Muscle layer of duodenum (tissue), 2 donors: ENCODE results near the gene TBCE.

Source experiments
- H3K27ac ChIP-seq: one replicate; pipeline ENCODE4 v1.7.0; 2013; ENCODE audit warnings: mild to moderate bottlenecking, low read length
- H3K27me3 ChIP-seq: one replicate; pipeline ENCODE4 v1.7.0; 2013; ENCODE audit warnings: low read depth, mild to moderate bottlenecking, control low read depth, low read length
- H3K36me3 ChIP-seq, 2 donors: one replicate each; pipeline ENCODE4 v1.7.0; 2013; ENCODE audit warnings: low read length in 2 of 2, control low read depth in 1 of 2, mild to moderate bottlenecking in 1 of 2; ENCODE audit not compliant: insufficient read depth in 2 of 2, control insufficient read depth in 1 of 2
- H3K4me1 ChIP-seq, 2 donors: one replicate each; pipeline ENCODE4 v1.7.0; 2013; ENCODE audit warnings: low read length in 2 of 2, mild to moderate bottlenecking in 2 of 2, control low read depth in 1 of 2, moderate library complexity in 1 of 2; ENCODE audit not compliant: insufficient read depth in 2 of 2, control insufficient read depth in 1 of 2
- H3K4me3 ChIP-seq, 2 donors: one replicate each; pipeline ENCODE4 v1.7.0; 2013; ENCODE audit warnings: low read length in 2 of 2, low read depth in 1 of 2, mild to moderate bottlenecking in 1 of 2
- H3K9me3 ChIP-seq, 2 donors: one replicate each; pipeline ENCODE4 v1.7.0; 2013; ENCODE audit warnings: low read length in 2 of 2, control low read depth in 1 of 2, mild to moderate bottlenecking in 1 of 2; ENCODE audit not compliant: control insufficient read depth in 1 of 2
- donor health status: healthy.

The TBCE gene

GRCh38 chr1:235367000-235367908 is at the start of gene TBCE:
Gene TBCE, plus strand, starts transcription at chr1:235367427. Its CDS starts 12,623 bp downstream, at chr1:235380050.
- Histone ChIP-seq H3K27me3 (no peaks in the 10 kb centered on the region), H3K4me1 (peaks cover 0 to 8% of the 10 kb centered on the region in 2 donors), H3K4me3 (peak within 1 kb of the TSS; percentile 84 to 89), H3K9me3 (no peaks in the 10 kb centered on the region), H3K27ac (peak within 1 kb of the TSS; percentile 86), H3K36me3 (no peaks in the 10 kb centered on the region)

DNA sequence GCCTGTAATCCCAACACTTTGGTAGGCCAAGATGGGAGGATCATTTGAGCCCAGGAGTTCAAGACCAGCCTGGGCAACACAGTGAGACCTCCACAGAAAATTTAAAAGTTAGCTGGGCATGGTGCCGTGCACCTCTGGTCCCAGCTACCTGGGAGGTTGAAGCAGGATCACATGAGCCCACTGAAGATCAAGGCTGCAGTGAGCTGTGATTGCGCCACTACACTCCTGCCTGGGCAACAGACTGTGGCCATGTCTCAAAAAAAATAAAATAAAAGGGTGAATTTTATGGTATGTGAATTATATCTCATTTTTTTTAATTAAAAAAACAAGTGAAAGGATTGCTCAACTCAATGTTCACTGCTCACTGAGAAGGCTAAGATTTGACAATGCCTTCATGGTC is 48.0 kb upstream of the TBCE start:
- H3K4me1 ChIP-seq: peaks cover 0 to 9% of the 10 kb centered on the region in 2 donors
- H3K4me3 ChIP-seq: no peak overlapping the region
- no peak overlapping the region for H3K27ac ChIP-seq
- no peaks in the 10 kb centered on the region for H3K27me3 ChIP-seq
- no peaks in the 10 kb centered on the region for H3K9me3 ChIP-seq
- peaks cover 5% of the 10 kb centered on the region in 2 donors for H3K36me3 ChIP-seq

- Histone ChIP-seq H3K4me1 (peaks cover 4 to 18% of the 10 kb centered on the region in 2 donors), H3K27me3 (no peaks in the 10 kb centered on the region), H3K9me3 (no peaks in the 10 kb centered on the region), H3K36me3 (peaks cover 5% of the 10 kb centered on the region in 2 donors), H3K27ac (no peak overlapping the region), H3K4me3 (no peak overlapping the region)
These were observed 46.6 kb upstream of the TBCE start for GRCh38 chr1:235320521-235321179.

- Histone ChIP-seq H3K36me3 (peaks cover 0 to 9% of the 10 kb centered on the region in 2 donors), H3K27ac (no peak overlapping the region), H3K27me3 (no peaks in the 10 kb centered on the region), H3K9me3 (no peaks in the 10 kb centered on the region), H3K4me1 (peaks cover 13 to 25% of the 10 kb centered on the region in 2 donors), H3K4me3 (no peak overlapping the region)
These were observed 42.9 kb upstream of the TBCE start for GRCh38 chr1:235324296-235324695.

DNA sequence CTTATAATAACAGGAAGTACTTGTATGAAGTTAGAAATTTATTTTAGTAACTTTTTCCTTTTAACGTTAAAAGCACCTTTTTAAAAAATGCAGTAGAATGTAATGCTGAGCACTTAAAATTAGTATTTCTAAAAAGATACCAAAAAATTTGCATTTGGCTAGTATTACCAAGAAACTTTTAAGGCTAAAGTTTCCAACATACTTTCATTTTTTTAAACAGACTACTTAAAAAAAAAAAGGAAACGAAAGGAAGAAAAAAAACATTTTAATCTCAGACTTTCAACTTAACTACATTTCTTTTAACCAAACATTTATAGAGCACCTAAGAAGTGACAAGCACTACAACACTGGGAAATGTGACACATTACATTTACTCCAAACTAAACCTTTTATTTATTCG is 42.1 kb upstream of the TBCE start:
- Histone ChIP-seq H3K4me1 (peaks cover 13 to 33% of the 10 kb centered on the region in 2 donors), H3K27me3 (no peaks in the 10 kb centered on the region), H3K27ac (peak overlapping the region; percentile 6), H3K4me3 (peak overlapping the region in 1 of 2 donors; percentile 85), H3K36me3 (peaks cover 0 to 9% of the 10 kb centered on the region in 2 donors), H3K9me3 (no peaks in the 10 kb centered on the region)

- H3K4me1 ChIP-seq: peaks cover 13 to 41% of the 10 kb centered on the region in 2 donors
- H3K27ac ChIP-seq: no peak overlapping the region
- no peaks in the 10 kb centered on the region for H3K27me3 ChIP-seq
- H3K4me3 ChIP-seq: peak overlapping the region; percentile 85 to 91
- no peaks in the 10 kb centered on the region for H3K9me3 ChIP-seq
- peaks cover 0 to 9% of the 10 kb centered on the region in 2 donors for H3K36me3 ChIP-seq
These were observed 41.4 kb upstream of the TBCE start for GRCh38 chr1:235325854-235326253.

DNA sequence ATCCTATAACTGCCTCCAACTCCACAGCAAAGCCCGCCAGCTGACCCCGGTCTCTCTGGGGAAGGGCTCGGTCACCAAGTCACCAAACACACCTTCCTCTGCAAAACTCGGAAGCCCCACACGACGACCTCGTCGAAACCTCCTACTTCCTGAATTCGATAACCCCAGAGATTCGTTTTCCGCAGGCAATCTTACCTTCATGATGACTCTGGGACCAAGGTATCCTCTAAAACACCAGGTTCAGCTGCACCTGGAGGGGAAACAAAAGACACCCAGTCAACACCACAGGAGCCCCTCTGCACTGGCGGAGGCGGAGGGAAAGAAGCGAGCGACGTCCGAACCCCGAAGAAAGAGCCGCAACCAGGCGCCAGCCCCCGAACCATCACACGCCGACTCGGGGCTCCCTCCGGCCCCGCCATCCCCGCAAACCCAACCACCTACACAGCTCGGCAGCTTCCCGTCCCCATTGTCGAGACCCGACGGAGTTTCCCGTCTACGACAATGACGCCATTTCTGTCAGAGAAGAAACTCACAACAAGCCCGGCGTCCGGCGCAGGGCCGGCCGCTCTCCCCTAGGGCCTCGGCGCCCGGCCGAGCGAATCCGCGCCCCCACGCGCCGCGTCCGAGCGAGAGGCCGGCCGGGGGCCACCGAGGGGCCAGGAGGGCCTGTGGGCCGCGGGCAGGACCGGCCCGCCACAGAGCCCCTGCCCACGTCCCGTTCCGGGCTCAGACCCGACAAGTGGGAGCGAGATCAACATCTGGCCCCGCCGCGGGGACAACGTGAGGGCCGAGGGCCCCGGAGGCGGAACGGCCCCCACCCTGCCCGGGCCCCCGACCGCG is 40.3 kb upstream of the TBCE start:
- Histone ChIP-seq H3K4me3 (peak overlapping the region; percentile 85 to 91), H3K27ac (peak overlapping the region; percentile 86), H3K4me1 (peaks cover 13 to 51% of the 10 kb centered on the region in 2 donors), H3K27me3 (no peaks in the 10 kb centered on the region), H3K9me3 (no peaks in the 10 kb centered on the region), H3K36me3 (peaks cover 0 to 9% of the 10 kb centered on the region in 2 donors)

DNA sequence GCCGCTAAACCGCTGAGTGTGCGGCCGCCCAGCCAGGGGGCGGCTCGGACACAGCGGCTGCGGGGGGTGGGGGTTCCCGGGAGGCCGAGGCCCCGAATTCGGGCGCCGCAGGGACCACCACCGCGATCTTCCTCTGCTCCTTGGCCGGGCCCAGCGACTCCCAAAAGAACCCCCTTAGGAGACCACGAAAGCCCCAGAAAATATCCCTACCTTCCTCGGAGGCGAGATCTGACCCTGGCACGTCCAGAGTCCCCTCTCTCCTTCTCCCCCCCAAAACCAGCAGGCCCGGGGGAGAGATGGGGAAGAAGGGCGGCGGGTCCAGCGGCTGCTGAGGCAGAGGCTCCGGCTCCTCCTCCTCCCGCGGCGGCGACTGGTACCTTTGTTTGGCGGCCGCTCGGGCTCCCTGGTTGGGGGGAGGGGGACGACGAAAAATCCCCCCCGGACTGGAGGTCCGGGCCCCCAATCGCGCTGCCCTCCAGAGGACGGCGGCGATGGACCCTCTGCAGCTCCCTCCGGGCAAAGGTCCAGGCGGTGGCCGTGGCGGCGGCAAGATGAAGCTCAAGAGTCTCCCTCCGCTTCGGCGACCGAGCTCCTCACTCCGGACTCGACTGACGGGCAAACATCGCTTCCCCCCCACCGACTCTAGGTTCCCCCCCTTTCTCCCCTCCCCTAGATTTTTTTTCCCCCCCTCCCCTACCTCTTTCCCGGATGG is 39.5 kb upstream of the TBCE start, which contains the start of gene ARID4B:
Gene ARID4B, minus strand, starts transcription at position 621 of the 712 bp plus-strand sequence. CDS start 1,260 bp downstream, outside the sequence.
- no peaks in the 10 kb centered on the region for H3K27me3 ChIP-seq
- H3K36me3 ChIP-seq: peaks cover 0 to 9% of the 10 kb centered on the region in 2 donors
- H3K9me3 ChIP-seq: no peaks in the 10 kb centered on the region
- H3K27ac ChIP-seq: peak within 1 kb of the TSS; percentile 96
- H3K4me3 ChIP-seq: peak within 1 kb of the TSS; percentile 91 to 99
- H3K4me1 ChIP-seq: peaks cover 18 to 55% of the 10 kb centered on the region in 2 donors

GRCh38 chr1:235328271-235329138 is 38.7 kb upstream of the TBCE start, which contains the start of gene GGPS1:
Gene GGPS1, plus strand, starts transcription at chr1:235328570. Its CDS starts 6,695 bp downstream, at chr1:235335265.
- Histone ChIP-seq H3K36me3 (peaks cover 0 to 9% of the 10 kb centered on the region in 2 donors), H3K27ac (peak within 1 kb of the TSS; percentile 96), H3K27me3 (no peaks in the 10 kb centered on the region), H3K4me3 (peak within 1 kb of the TSS; percentile 91 to 99), H3K4me1 (peaks cover 18 to 55% of the 10 kb centered on the region in 2 donors), H3K9me3 (no peaks in the 10 kb centered on the region)
